Measurements from ENCODE around the gene STAC.

DNA sequence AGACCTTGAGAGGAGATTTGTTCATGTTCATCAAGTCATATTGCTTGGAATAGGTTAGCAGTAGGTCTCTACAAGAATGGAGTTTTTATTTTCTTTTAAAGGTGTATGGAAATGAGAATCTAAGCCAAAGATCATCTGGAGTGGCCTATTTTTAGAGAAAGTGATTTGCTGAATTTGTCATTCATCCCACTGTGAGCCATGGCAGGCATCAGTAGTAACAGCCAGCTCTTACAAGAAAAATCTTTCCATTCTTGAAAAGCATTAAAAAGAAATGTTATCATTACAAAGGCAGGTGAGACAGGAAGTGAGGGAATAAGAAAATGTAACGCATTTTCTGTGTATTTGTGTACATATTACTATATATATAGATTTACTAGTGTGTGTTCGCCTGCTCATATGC is 29.6 kb downstream of the STAC start:
- no peak for TF ChIP-seq EZH2phosphoT487 (IDR thresholded peaks at IDR 0.05; ENCODE audit: borderline replicate concordance, low read length)
- TF ChIP-seq, protein P1, sequence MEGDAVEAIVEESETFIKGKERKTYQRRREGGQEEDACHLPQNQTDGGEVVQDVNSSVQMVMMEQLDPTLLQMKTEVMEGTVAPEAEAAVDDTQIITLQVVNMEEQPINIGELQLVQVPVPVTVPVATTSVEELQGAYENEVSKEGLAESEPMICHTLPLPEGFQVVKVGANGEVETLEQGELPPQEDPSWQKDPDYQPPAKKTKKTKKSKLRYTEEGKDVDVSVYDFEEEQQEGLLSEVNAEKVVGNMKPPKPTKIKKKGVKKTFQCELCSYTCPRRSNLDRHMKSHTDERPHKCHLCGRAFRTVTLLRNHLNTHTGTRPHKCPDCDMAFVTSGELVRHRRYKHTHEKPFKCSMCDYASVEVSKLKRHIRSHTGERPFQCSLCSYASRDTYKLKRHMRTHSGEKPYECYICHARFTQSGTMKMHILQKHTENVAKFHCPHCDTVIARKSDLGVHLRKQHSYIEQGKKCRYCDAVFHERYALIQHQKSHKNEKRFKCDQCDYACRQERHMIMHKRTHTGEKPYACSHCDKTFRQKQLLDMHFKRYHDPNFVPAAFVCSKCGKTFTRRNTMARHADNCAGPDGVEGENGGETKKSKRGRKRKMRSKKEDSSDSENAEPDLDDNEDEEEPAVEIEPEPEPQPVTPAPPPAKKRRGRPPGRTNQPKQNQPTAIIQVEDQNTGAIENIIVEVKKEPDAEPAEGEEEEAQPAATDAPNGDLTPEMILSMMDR (IDR thresholded peaks at IDR 0.05; ENCODE audit: low read depth, low read length, poor library complexity, severe bottlenecking): no peak

Data from DOHH2 (cell line).